ENCODE measurements around the gene KMT2E.

Gene KMT2E

DNA sequence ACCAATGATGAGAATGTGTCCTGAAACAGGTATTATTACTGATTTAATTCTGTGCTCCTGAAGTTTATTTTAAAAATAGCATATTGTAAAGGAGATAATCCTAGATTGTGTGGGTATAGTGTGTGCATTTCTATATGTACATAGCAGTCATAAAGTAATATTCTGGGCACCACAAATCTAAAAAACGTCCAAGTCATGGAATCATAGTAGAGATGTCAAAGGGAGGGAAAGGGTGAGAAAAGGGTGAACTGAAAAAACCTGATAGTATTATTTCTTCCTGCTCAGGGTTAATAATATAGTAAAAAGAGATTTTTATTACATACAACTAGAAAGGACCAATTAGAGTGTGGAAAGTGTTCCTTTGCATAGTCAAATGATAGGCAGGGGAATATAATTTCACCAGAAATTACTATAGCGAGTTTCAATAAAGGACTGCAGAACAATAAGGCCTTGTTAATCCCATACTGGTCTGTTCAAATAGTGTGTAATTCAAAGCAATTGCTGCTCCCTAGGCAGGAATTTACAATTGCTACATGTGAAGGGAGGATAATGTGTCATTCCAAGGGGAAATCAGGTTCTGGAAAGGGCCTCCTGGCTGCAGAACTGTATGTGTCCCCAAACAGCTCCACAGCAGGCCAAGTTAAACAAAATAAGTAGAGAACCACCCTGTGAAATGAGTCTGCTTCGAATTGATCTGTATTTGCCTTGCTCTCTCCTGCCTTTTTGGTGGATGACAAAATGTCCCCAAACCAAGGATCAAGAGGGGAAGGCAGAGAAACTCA lies 42.5 kb upstream of the KMT2E start:
- no peaks in the 10 kb centered on the region for H3K36me3 ChIP-seq (ENCODE audit: insufficient read depth, low read length)
- H3K9ac ChIP-seq (ENCODE audit: low read depth, low read length): no peak overlapping the region

GRCh38 chr7:104972500-104972899 lies 41.5 kb upstream of the KMT2E start:
- no peaks in the 10 kb centered on the region for H3K27me3 ChIP-seq (ENCODE audit: insufficient read depth, low read length, poor library complexity)
- TF ChIP-seq CTCF (IDR thresholded peaks at IDR 0.05; ENCODE audit: borderline replicate concordance, extremely low read depth, low read length, poor library complexity, severe bottlenecking): no peak
- TF ChIP-seq EZH2 (IDR thresholded peaks at IDR 0.05; ENCODE audit: borderline replicate concordance, low read depth, low read length, severe bottlenecking): no peak
- no peaks in the 10 kb centered on the region for H3K4me1 ChIP-seq (ENCODE audit: insufficient read depth, low read length)
- H3K9ac ChIP-seq (ENCODE audit: low read depth, low read length): no peak overlapping the region
- DNase-seq (no peak), ATAC-seq (ENCODE audit: insufficient read depth, low read depth) (no peak)
- H3K36me3 ChIP-seq (ENCODE audit: insufficient read depth, low read length): no peaks in the 10 kb centered on the region
- no peaks in the 10 kb centered on the region for H3K79me2 ChIP-seq (ENCODE audit: insufficient read depth, low read length)
- H4K20me1 ChIP-seq (ENCODE audit: insufficient read depth, low read length): no peaks in the 10 kb centered on the region
- H3K4me3 ChIP-seq (ENCODE audit: low read depth in 1 of 2, low read length in 2 of 2): no peak overlapping the region
- no peaks in the 10 kb centered on the region for H3K9me3 ChIP-seq (ENCODE audit: insufficient read depth, low read length, severe bottlenecking)
- H3K4me2 ChIP-seq (ENCODE audit: insufficient read depth, low read length): no peak overlapping the region
- H3K27ac ChIP-seq (ENCODE audit: low read length): no peak overlapping the region
- H2AFZ ChIP-seq (ENCODE audit: low read depth, low read length): no peak overlapping the region

More for the DNA sequence above, 42.5 kb upstream of the KMT2E start:
- DNase-seq (no peak), ATAC-seq (ENCODE audit: insufficient read depth, low read depth) (no peak)
- H3K9me3 ChIP-seq (ENCODE audit: insufficient read depth, low read length, severe bottlenecking): no peaks in the 10 kb centered on the region
- H3K4me1 ChIP-seq (ENCODE audit: insufficient read depth, low read length): no peaks in the 10 kb centered on the region
- H3K79me2 ChIP-seq (ENCODE audit: insufficient read depth, low read length): no peaks in the 10 kb centered on the region
- H4K20me1 ChIP-seq (ENCODE audit: insufficient read depth, low read length): no peaks in the 10 kb centered on the region
- H3K27me3 ChIP-seq (ENCODE audit: insufficient read depth, low read length, poor library complexity): no peaks in the 10 kb centered on the region
- no peak overlapping the region for H3K27ac ChIP-seq (ENCODE audit: low read length)
- TF ChIP-seq EZH2 (IDR thresholded peaks at IDR 0.05; ENCODE audit: borderline replicate concordance, low read depth, low read length, severe bottlenecking) (no peak), CTCF (IDR thresholded peaks at IDR 0.05; ENCODE audit: borderline replicate concordance, extremely low read depth, low read length, poor library complexity, severe bottlenecking) (no peak)
- H3K4me3 ChIP-seq (ENCODE audit: low read depth in 1 of 2, low read length in 2 of 2): no peak overlapping the region
- no peak overlapping the region for H3K4me2 ChIP-seq (ENCODE audit: insufficient read depth, low read length)
- H2AFZ ChIP-seq (ENCODE audit: low read depth, low read length): no peak overlapping the region

- H3K27ac ChIP-seq (ENCODE audit: low read length): no peak overlapping the region
- no peaks in the 10 kb centered on the region for H3K4me1 ChIP-seq (ENCODE audit: insufficient read depth, low read length)
Measured at GRCh38 chr7:104973227-104973626, 40.8 kb upstream of the KMT2E start.

More at GRCh38 chr7:104973227-104973626, 40.8 kb upstream of the KMT2E start:
- no peaks in the 10 kb centered on the region for H3K79me2 ChIP-seq (ENCODE audit: insufficient read depth, low read length)
- TF ChIP-seq CTCF (IDR thresholded peaks at IDR 0.05; ENCODE audit: borderline replicate concordance, extremely low read depth, low read length, poor library complexity, severe bottlenecking): no peak
- no peak for TF ChIP-seq EZH2 (IDR thresholded peaks at IDR 0.05; ENCODE audit: borderline replicate concordance, low read depth, low read length, severe bottlenecking)
- H3K9ac ChIP-seq (ENCODE audit: low read depth, low read length): no peak overlapping the region
- H3K36me3 ChIP-seq (ENCODE audit: insufficient read depth, low read length): no peaks in the 10 kb centered on the region
- H3K4me2 ChIP-seq (ENCODE audit: insufficient read depth, low read length): no peak overlapping the region
- no peak overlapping the region for H3K4me3 ChIP-seq (ENCODE audit: low read depth in 1 of 2, low read length in 2 of 2)
- H3K9me3 ChIP-seq (ENCODE audit: insufficient read depth, low read length, severe bottlenecking): no peaks in the 10 kb centered on the region
- H4K20me1 ChIP-seq (ENCODE audit: insufficient read depth, low read length): no peaks in the 10 kb centered on the region
- H3K27me3 ChIP-seq (ENCODE audit: insufficient read depth, low read length, poor library complexity): no peaks in the 10 kb centered on the region
- ATAC-seq (ENCODE audit: insufficient read depth, low read depth) (no peak), DNase-seq (no peak)
- H2AFZ ChIP-seq (ENCODE audit: low read depth, low read length): no peak overlapping the region
